Measurements from ENCODE around the gene PPP1R12B.
"Not testable (repeated sequence)": the region's sequence is repeated elsewhere in the genome, so short reads cannot be mapped to it uniquely, and the experiment has no call there.

PPP1R12B gene

DNA sequence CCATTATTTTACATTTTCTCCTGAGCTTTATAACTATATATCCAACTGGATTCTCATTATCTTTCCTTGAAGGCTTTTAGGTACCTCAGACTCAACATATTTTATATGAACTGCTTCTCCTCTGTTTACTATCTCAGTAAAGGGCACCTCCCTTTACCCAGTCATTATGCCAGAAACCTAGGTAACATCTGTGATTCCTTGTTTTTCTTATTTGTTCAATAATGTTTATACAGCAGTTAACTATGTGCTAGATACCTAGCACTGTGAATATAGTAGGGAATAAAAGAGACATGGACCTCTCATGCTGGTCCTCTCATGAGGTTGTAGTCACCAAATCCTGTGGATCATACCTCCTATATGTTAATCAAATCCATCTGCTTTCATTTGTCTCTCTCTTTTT lies 25.6 kb downstream of the PPP1R12B start:
- H3K9me3 ChIP-seq (ENCODE audit: insufficient read depth, low read depth, low read length) = no peaks in the 10 kb centered on the region
- H3K4me3 ChIP-seq (ENCODE audit: low read length) = no peak overlapping the region

DNA sequence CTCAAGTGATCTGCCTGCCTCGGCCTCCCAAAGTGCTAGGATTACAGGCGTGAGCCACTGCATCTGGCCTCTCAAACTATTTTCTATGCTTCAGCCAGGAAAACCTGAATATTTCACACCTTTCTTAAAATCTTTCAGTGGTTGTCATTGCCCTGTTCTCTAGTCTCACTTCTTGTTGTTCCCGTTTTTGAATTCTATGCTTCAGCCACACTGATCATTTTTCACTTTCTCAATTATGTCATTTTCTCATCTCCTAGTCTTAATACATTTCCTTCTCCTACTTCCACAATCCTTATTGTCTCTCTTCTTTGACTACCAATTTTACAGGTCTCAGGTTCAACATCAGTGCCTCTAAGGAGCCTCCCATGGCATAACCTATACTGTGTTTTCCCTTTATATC lies 26.7 kb downstream of the PPP1R12B start:
- 89% methylated on average over 3 of the region's 3 CpGs for WGBS
- H3K27ac ChIP-seq (ENCODE audit: low read depth, low read length) = not testable (repeated sequence)

More for the DNA sequence above, 25.6 kb downstream of the PPP1R12B start:
- Histone ChIP-seq H3K9ac (ENCODE audit: low read depth, low read length) (no peak overlapping the region), H3K27ac (ENCODE audit: low read depth, low read length) (no peak overlapping the region), H3K36me3 (ENCODE audit: insufficient read depth, low read length) (no peaks in the 10 kb centered on the region), H3K4me1 (ENCODE audit: insufficient read depth, low read length) (peaks cover 2% of the 10 kb centered on the region), H3K27me3 (ENCODE audit: insufficient read depth, low read length) (no peaks in the 10 kb centered on the region)

DNA sequence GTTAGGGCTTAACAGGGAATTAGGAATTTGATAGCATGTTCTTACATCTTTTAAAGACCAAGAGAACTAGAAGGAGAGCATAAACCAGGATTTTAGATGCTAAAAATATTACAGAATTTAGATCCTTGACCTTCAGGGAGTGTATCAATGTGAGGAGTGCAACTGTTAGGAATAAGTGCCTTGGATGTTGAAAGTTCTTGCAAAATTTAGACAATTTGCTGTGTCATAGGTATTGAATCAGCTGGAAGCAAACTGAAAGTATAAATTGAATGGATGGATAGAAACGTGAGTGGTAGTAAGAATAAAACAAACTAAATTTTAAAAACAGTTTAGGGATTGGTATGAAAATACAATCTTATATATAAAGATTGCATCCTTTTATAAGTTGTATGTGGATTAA lies 27.7 kb downstream of the PPP1R12B start:
- Histone ChIP-seq H3K27me3 (ENCODE audit: insufficient read depth, low read length) (no peaks in the 10 kb centered on the region), H3K27ac (ENCODE audit: low read depth, low read length) (no peak overlapping the region), H3K9me3 (ENCODE audit: insufficient read depth, low read depth, low read length) (no peaks in the 10 kb centered on the region), H3K36me3 (ENCODE audit: insufficient read depth, low read length) (no peaks in the 10 kb centered on the region), H3K4me1 (ENCODE audit: insufficient read depth, low read length) (peaks cover 23% of the 10 kb centered on the region), H3K9ac (ENCODE audit: low read depth, low read length) (no peak overlapping the region), H3K4me3 (ENCODE audit: low read length) (no peak overlapping the region)
- WGBS = no CpG with 5 or more reads among the region's 1 CpG

More for the DNA sequence above, 26.7 kb downstream of the PPP1R12B start:
- not testable (repeated sequence) for H3K4me3 ChIP-seq (ENCODE audit: low read length); H3K9me3 ChIP-seq (ENCODE audit: insufficient read depth, low read depth, low read length); H3K36me3 ChIP-seq (ENCODE audit: insufficient read depth, low read length); H3K27me3 ChIP-seq (ENCODE audit: insufficient read depth, low read length); H3K9ac ChIP-seq (ENCODE audit: low read depth, low read length)
- H3K4me1 ChIP-seq (ENCODE audit: insufficient read depth, low read length) = peaks cover 13% of the 10 kb centered on the region

DNA sequence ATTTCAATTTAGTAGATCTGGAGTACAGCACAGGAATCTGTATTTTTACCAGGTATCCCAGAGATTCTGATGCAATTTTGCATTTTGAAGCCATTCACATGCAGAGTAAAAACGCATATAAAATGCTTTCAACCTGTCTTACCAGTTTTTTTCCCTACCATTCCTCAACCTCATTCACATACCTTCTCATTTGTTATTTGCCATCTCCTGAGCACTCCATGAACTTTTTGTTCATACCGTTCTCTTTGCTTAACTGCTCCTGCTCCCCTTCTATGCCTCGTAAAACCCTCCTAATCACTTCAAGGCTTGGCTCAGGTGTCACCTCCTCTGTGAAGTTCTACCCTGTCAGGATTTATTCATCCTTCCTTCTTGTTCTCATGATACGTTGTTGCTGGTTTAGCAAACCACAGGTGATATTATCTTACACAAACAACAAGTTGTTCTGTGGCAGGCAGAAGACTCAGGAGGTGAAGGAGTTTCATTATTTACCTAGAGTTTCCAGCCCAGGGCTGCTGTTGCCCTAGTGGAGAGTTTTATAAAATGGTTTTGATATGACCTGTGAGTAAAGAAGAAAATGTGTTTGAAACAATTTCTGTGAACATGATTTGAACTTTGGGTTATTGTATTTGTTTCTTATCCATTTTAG lies 31.5 kb downstream of the PPP1R12B start:
- H3K4me1 ChIP-seq (ENCODE audit: insufficient read depth, low read length) = peaks cover 23% of the 10 kb centered on the region
- not testable (repeated sequence) for H3K9me3 ChIP-seq (ENCODE audit: insufficient read depth, low read depth, low read length); H3K27me3 ChIP-seq (ENCODE audit: insufficient read depth, low read length); H3K9ac ChIP-seq (ENCODE audit: low read depth, low read length); H3K36me3 ChIP-seq (ENCODE audit: insufficient read depth, low read length); H3K4me3 ChIP-seq (ENCODE audit: low read length)
- WGBS = 50% methylated on average over 4 of the region's 4 CpGs
- peak overlapping the region; percentile 19; the same call in 1 of the 2 replicates for H3K27ac ChIP-seq (ENCODE audit: low read depth, low read length)

DNA sequence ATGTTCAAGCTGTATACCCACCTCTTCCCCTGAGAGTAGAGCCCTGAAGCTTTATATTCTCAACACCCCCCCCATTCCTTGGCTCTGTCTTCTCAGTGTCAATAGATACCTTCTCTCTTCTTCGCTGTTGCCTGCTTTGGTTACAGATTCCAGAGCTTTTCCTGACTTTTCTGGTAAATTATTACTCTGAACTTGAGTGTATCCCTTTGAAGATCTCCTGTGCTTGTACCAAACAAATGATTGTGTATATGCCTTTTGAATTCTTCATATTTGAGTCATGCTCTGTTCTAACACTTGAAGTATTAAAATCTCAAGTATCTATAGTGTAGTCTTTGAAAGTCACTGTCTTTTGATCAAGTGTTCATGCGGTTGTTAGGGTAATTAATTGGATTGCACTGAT lies 32.0 kb downstream of the PPP1R12B start:
- not testable (repeated sequence) for H3K4me3 ChIP-seq (ENCODE audit: low read length); H3K9me3 ChIP-seq (ENCODE audit: insufficient read depth, low read depth, low read length); H3K36me3 ChIP-seq (ENCODE audit: insufficient read depth, low read length); H3K27me3 ChIP-seq (ENCODE audit: insufficient read depth, low read length); H3K9ac ChIP-seq (ENCODE audit: low read depth, low read length); H3K27ac ChIP-seq (ENCODE audit: low read depth, low read length)
- WGBS = 79% methylated on average over 1 of the region's 2 CpGs
- H3K4me1 ChIP-seq (ENCODE audit: insufficient read depth, low read length) = peaks cover 23% of the 10 kb centered on the region

DNA sequence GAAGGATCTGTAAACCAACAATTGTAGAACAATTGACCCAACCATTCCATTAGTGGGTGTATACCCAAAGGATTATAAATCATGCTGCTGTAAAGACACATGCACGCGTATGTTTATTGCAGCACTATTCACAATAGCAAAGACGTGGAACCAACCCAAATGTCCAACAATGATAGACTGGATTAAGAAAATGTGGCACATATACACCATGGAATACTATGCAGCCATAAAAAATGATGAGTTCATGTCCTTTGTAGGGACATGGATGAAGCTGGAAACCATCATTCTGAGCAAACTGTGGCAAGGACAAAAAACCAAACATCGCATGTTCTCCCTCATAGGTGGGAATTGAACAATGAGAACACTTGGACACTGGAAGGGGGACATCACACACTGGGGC lies 33.4 kb downstream of the PPP1R12B start:
- not testable (repeated sequence) for H3K9ac ChIP-seq (ENCODE audit: low read depth, low read length); H3K9me3 ChIP-seq (ENCODE audit: insufficient read depth, low read depth, low read length); H3K36me3 ChIP-seq (ENCODE audit: insufficient read depth, low read length); H3K27me3 ChIP-seq (ENCODE audit: insufficient read depth, low read length); H3K4me3 ChIP-seq (ENCODE audit: low read length); H3K27ac ChIP-seq (ENCODE audit: low read depth, low read length)
- 94% methylated on average over 3 of the region's 4 CpGs for WGBS
- H3K4me1 ChIP-seq (ENCODE audit: insufficient read depth, low read length) = peaks cover 23% of the 10 kb centered on the region

DNA sequence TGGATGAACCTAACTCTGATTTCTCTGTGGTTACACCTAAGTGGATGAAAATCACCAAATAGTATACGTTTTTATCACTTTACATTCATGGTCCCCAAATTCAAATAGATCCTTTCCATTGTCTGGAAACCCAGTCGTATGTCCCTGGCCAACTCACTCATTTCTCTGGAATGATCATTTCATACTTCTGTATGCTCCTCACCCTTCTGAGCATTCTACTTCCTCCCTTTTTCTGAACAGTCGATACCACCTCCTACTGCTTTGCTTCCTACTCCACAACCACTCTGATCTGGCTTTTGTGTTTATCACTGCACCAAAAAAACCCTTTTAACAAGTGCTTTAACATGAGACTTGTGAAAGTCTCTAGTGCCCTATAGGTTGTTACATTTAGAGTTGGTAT lies 47.3 kb downstream of the PPP1R12B start:
- 81% methylated on average over 3 of the region's 3 CpGs for WGBS
- not testable (repeated sequence) for H3K27ac ChIP-seq (ENCODE audit: low read depth, low read length)

DNA sequence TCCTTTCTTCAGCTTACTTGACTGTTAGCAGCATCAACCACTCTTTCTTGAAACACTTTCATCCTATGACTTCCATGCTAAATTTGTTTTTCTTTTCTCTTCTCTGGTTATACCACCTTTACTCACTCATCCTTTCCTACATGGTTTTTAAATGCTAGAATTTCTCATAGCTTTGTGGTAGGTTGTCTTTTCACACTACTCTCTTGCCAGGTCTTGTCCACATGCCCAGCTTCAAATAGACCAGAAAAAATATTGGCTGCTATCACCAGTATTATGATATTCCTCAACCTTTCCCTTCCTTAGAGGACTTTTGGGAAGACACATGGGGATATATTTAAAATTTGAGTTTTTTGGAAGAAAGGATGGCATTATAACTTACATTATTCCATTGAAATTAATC lies 48.8 kb downstream of the PPP1R12B start:
- Histone ChIP-seq H3K4me1 (ENCODE audit: insufficient read depth, low read length) (0 out of 2 replicates have a peak, but pooled peaks cover 3% of the 10 kb centered on the region), H3K9ac (ENCODE audit: low read depth, low read length) (no peak overlapping the region), H3K4me3 (ENCODE audit: low read length) (no peak overlapping the region), H3K9me3 (ENCODE audit: insufficient read depth, low read depth, low read length) (no peaks in the 10 kb centered on the region), H3K27ac (ENCODE audit: low read depth, low read length) (no peak overlapping the region), H3K27me3 (ENCODE audit: insufficient read depth, low read length) (no peaks in the 10 kb centered on the region), H3K36me3 (ENCODE audit: insufficient read depth, low read length) (no peaks in the 10 kb centered on the region)

More for the DNA sequence above, 47.3 kb downstream of the PPP1R12B start:
- H3K27me3 ChIP-seq (ENCODE audit: insufficient read depth, low read length); H3K4me3 ChIP-seq (ENCODE audit: low read length); H3K4me1 ChIP-seq (ENCODE audit: insufficient read depth, low read length); H3K9ac ChIP-seq (ENCODE audit: low read depth, low read length); H3K36me3 ChIP-seq (ENCODE audit: insufficient read depth, low read length); H3K9me3 ChIP-seq (ENCODE audit: insufficient read depth, low read depth, low read length): not testable (repeated sequence)

DNA sequence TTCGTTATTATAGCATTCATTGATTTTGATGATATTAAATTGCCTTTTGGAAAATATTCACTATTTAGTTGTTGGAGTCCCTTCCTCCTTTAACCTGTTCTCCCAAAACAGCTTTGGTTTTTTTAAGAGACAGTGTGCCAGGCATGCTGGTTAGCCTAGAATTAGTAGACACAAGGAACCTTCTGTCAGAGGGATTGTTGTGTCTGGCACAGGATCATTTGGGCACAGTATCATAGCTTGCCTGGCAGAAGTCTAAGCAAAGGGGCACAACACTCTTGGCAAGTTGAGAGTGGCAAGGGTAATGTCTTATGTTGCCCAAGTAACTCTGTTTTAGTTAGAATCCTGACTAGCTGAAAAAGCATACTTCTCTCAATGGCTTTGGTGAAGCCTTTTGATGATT lies 49.9 kb downstream of the PPP1R12B start:
- not testable (repeated sequence) for H3K36me3 ChIP-seq (ENCODE audit: insufficient read depth, low read length); H3K27me3 ChIP-seq (ENCODE audit: insufficient read depth, low read length); H3K4me3 ChIP-seq (ENCODE audit: low read length); H3K4me1 ChIP-seq (ENCODE audit: insufficient read depth, low read length); H3K9me3 ChIP-seq (ENCODE audit: insufficient read depth, low read depth, low read length); H3K9ac ChIP-seq (ENCODE audit: low read depth, low read length); H3K27ac ChIP-seq (ENCODE audit: low read depth, low read length)
- no CpG with 5 or more reads among the region's 1 CpG for WGBS

DNA sequence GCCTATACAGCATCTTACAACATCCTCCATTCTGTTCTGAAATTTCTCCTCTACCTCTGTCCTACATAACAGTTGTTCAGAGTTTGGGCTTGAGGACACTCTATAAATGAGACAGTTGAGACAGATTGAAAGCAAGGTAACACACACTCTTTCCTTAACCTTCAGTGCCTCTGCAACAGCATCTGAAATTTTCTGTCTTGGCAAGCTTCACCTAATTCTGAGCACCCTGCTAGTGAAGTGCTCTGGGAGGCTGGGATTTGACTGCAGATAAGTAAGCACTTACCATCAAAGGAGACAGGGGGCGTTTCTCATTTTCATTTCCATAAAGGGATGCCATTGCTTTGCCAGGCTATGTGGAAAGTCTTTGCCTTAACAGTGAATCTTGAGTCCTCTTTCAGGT lies 53.3 kb downstream of the PPP1R12B start:
- no CpG with 5 or more reads among the region's 1 CpG for WGBS
- H3K36me3 ChIP-seq (ENCODE audit: insufficient read depth, low read length); H3K4me3 ChIP-seq (ENCODE audit: low read length); H3K27me3 ChIP-seq (ENCODE audit: insufficient read depth, low read length); H3K27ac ChIP-seq (ENCODE audit: low read depth, low read length); H3K9ac ChIP-seq (ENCODE audit: low read depth, low read length); H3K4me1 ChIP-seq (ENCODE audit: insufficient read depth, low read length); H3K9me3 ChIP-seq (ENCODE audit: insufficient read depth, low read depth, low read length): not testable (repeated sequence)

DNA sequence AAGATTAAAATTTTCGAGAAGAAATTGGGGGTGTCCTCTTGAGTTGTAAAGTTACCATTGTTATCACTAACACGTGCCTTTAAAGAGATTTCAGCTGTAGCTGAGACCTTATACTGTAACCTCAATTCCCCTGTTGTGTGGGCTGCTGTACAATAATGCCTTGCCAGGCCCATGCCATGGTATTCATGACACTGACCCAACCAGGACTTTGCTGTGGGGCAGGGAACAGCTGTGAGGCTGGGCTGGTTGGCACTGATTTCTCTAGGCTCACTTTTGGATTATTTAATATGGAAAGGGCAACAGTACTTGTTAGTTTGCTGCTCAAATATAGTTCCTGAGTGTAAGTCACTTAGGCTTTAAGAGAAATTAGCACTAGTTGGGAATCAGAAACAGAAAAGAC lies 54.9 kb downstream of the PPP1R12B start:
- WGBS = 96% methylated on average over 2 of the region's 2 CpGs
- not testable (repeated sequence) for H3K27ac ChIP-seq (ENCODE audit: low read depth, low read length); H3K27me3 ChIP-seq (ENCODE audit: insufficient read depth, low read length); H3K4me1 ChIP-seq (ENCODE audit: insufficient read depth, low read length); H3K9me3 ChIP-seq (ENCODE audit: insufficient read depth, low read depth, low read length); H3K4me3 ChIP-seq (ENCODE audit: low read length); H3K9ac ChIP-seq (ENCODE audit: low read depth, low read length); H3K36me3 ChIP-seq (ENCODE audit: insufficient read depth, low read length)

DNA sequence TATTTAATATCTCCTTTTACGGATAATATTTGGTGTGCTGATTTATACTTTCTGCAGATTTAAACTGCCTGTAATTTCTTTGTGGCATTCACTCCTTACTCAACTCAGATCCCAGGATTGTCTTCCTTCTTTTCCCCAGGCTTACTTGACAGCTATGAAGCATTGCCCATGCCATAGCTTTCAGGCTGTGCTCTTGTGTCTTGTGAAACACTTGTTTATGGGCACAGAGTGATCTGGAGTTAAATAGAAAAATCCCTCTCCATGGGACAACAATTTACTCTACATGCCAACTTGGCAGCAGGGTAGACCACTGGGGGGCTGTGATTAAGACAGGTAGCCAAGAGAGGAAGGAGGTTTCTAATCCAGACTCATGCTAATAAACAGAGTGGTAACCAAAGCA lies 57.4 kb downstream of the PPP1R12B start:
- H3K36me3 ChIP-seq (ENCODE audit: insufficient read depth, low read length) = no peaks in the 10 kb centered on the region
- no peak overlapping the region for H3K27ac ChIP-seq (ENCODE audit: low read depth, low read length)
- H3K4me1 ChIP-seq (ENCODE audit: insufficient read depth, low read length) = peaks cover 13% of the 10 kb centered on the region
- no peaks in the 10 kb centered on the region for H3K9me3 ChIP-seq (ENCODE audit: insufficient read depth, low read depth, low read length)
- H3K4me3 ChIP-seq (ENCODE audit: low read length) = no peak overlapping the region
- H3K27me3 ChIP-seq (ENCODE audit: insufficient read depth, low read length) = no peaks in the 10 kb centered on the region
- H3K9ac ChIP-seq (ENCODE audit: low read depth, low read length) = no peak overlapping the region
- 86% methylated on average over 1 of the region's 1 CpG for WGBS

Measured in HUES64 (cell line).